NB4 (cell line): ENCODE results near the gene GXYLT1.

Experiments
- MYC ChIP-seq: IDR thresholded peaks from 2 replicates; pipeline ENCODE4 v1.6.1; 2011; ENCODE audit warnings: low read depth, low read length
- POLR2A ChIP-seq: IDR thresholded peaks from 2 replicates; pipeline ENCODE4 v1.6.1; 2011; ENCODE audit warnings: mild to moderate bottlenecking; ENCODE audit not compliant: insufficient read length; ENCODE audit errors: extremely low read depth

DNA sequence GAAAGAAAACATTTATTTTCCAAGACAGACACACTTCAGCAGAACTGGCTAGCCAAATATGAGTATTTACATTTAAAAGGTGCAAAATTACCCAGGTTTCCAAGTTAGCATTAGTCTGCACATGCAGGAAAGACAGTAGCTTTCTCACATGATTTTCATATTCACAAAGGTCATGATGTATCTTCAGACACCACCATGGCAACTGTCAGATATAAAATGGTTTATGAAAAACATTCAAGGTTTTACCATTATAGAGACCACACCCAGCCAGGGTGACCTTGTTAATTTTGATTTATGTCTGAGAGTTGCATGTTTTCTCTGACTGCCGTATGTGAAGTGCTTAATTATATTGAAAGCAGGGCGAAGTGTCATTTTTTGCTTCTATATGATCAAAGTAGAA, 91.2 kb downstream of the GXYLT1 start:
- TF ChIP-seq POLR2A, result no peak
- no peak for TF ChIP-seq MYC
